H1 (cell line): Measurements from ENCODE around the gene TIMP3. TPM values are rescaled to one million over a fixed set of nuclear protein-coding genes. Genes with fewer than 3 reads are reported as not detected.

Experiments
- CTCF ChIA-PET: fragments of 300-600 bp; sonication (Branson Sonifier 250); formaldehyde crosslinking; loops from one replicate; lab custom pipeline; 2021; ENCODE audit not compliant: partially characterized antibody; lab: Charles Lee
- POLR2A ChIA-PET: fragments of 300-600 bp; sonication (Branson Sonifier 250); formaldehyde crosslinking; loops from one replicate; lab custom pipeline; 2021; ENCODE audit warnings: inconsistent platforms; ENCODE audit not compliant: partially characterized antibody; lab: Charles Lee
- DNase-seq, 2 experiments: peaks; one replicate each; pipeline versions ENCODE4 v3.0.0 to v3.0.0-alpha.2; 2010 to 2022; ENCODE audit warnings: low spot score in 2 of 2, low read depth in 1 of 2, mixed read lengths in 1 of 2
- FAIRE-seq: peaks from 2 replicates; lab custom pipeline; 2011; peaks lifted over from hg19 to GRCh38; lab: Jason Lieb, UNC
- H2AFZ ChIP-seq: 2 replicates; pipeline ENCODE4 v1.8.1; 2012; ENCODE audit warnings: low read length, inconsistent platforms
- H2AK5ac ChIP-seq: 2 replicates; pipeline ENCODE4 v1.6.1; 2013; ENCODE audit warnings: low read depth, low read length
- H2BK120ac ChIP-seq: replicated peaks from 2 replicates; pipeline ENCODE3; 2013; ENCODE audit warnings: low read depth, low read length, inconsistent platforms
- H2BK12ac ChIP-seq: 2 replicates; pipeline ENCODE4 v1.6.1; 2013; ENCODE audit warnings: low read depth, low read length
- H2BK15ac ChIP-seq: 2 replicates; pipeline ENCODE4 v1.6.1; 2013; ENCODE audit warnings: low read length
- H2BK20ac ChIP-seq: 2 replicates; pipeline ENCODE4 v1.6.1; 2013; ENCODE audit warnings: low read length
- H2BK5ac ChIP-seq: 2 replicates; pipeline ENCODE4 v1.6.1; 2013; ENCODE audit warnings: low read depth, low read length
- H3K14ac ChIP-seq: 2 replicates; pipeline ENCODE4 v1.6.1; 2013; ENCODE audit warnings: inconsistent platforms; ENCODE audit not compliant: insufficient read length
- H3K18ac ChIP-seq: 2 replicates; pipeline ENCODE4 v1.6.1; 2013; ENCODE audit warnings: low read length; ENCODE audit errors: extremely low read depth
- H3K23ac ChIP-seq: 2 replicates; pipeline ENCODE4 v1.6.1; 2013; ENCODE audit warnings: inconsistent platforms; ENCODE audit not compliant: insufficient read length
- H3K23me2 ChIP-seq: 2 replicates; pipeline ENCODE4 v1.6.1; 2013; ENCODE audit warnings: low read depth, low read length
- H3K27ac ChIP-seq: 2 replicates; pipeline ENCODE4 v1.6.1; 2011; ENCODE audit warnings: low read depth, low read length, inconsistent platforms
- H3K27me3 ChIP-seq, 4 experiments: replicated peaks in 1 of 4; 1 replicate in 1 of 4; 2 replicates in 3 of 4; pipeline versions ENCODE4 v1.6.1 to v1.8.1; 2011 to 2013; ENCODE audit warnings: low read length in 3 of 4, mild to moderate bottlenecking in 3 of 4, inconsistent platforms in 2 of 4, mixed read lengths in 2 of 4, moderate library complexity in 1 of 4; ENCODE audit not compliant: control insufficient read depth in 3 of 4, insufficient read depth in 3 of 4; ENCODE audit errors: extremely low read depth in 1 of 4
- H3K36me3 ChIP-seq, 4 experiments: 2 replicates each; pipeline versions ENCODE4 v1.6.1 to v1.8.1; 2011 to 2013; ENCODE audit warnings: mild to moderate bottlenecking in 4 of 4, low read length in 3 of 4, moderate library complexity in 2 of 4, control low read depth in 1 of 4, inconsistent platforms in 1 of 4; ENCODE audit not compliant: insufficient read depth in 4 of 4, control insufficient read depth in 2 of 4
- H3K4ac ChIP-seq: replicated peaks from 2 replicates; pipeline ENCODE3; 2013; ENCODE audit warnings: low read length, low read depth, mixed read lengths, inconsistent platforms; ENCODE audit not compliant: insufficient read length
- H3K4me1 ChIP-seq, 4 experiments: replicated peaks in 1 of 4; 1 replicate in 1 of 4; 2 replicates in 3 of 4; pipeline versions ENCODE4 v1.6.1 to v1.8.1; 2011 to 2013; ENCODE audit warnings: low read length in 3 of 4, inconsistent platforms in 2 of 4, mixed read lengths in 1 of 4; ENCODE audit not compliant: insufficient read depth in 4 of 4, control insufficient read depth in 3 of 4
- H3K4me2 ChIP-seq, 2 experiments: 2 replicates each; pipeline versions ENCODE4 v1.6.1 to v1.8.1; 2011 to 2013; ENCODE audit warnings: low read depth in 2 of 2, low read length in 2 of 2, control low read depth in 1 of 2, inconsistent platforms in 1 of 2, mild to moderate bottlenecking in 1 of 2; ENCODE audit not compliant: insufficient read depth in 1 of 2
- H3K4me3 ChIP-seq, 4 experiments: fragments of 200-600, 300-600 bp in 1 of 4; sonication (generic), shearing (Covaris generic), sonication (Bioruptor Twin) in 1 of 4; 2 replicates each; pipeline versions ENCODE4 v1.5.1 to v1.8.1; 2011 to 2016; ENCODE audit warnings: low read length in 4 of 4, low read depth in 3 of 4, control low read depth in 2 of 4, inconsistent platforms in 2 of 4, mild to moderate bottlenecking in 2 of 4, mixed read lengths in 1 of 4, moderate library complexity in 1 of 4; ENCODE audit not compliant: insufficient read depth in 2 of 4; ENCODE audit errors: extremely low read depth in 1 of 4
- H3K56ac ChIP-seq: replicated peaks from 2 replicates; pipeline ENCODE3; 2013; ENCODE audit warnings: low read depth, mild to moderate bottlenecking, mixed read lengths, low read length, inconsistent platforms; ENCODE audit not compliant: insufficient read length
- H3K79me1 ChIP-seq: 2 replicates; pipeline ENCODE4 v1.6.1; 2013; ENCODE audit warnings: low read depth, low read length, control low read depth
- H3K79me2 ChIP-seq, 2 experiments: 2 replicates each; pipeline versions ENCODE4 v1.6.1 to v1.8.1; 2012 to 2013; ENCODE audit warnings: low read length in 2 of 2, mild to moderate bottlenecking in 2 of 2, inconsistent platforms in 1 of 2; ENCODE audit not compliant: insufficient read depth in 2 of 2, control insufficient read depth in 1 of 2
- H3K9ac ChIP-seq, 4 experiments: replicated peaks in 1 of 4; 1 replicate in 1 of 4; 2 replicates in 3 of 4; pipeline versions ENCODE4 v1.6.1 to v1.8.1; 2011 to 2013; ENCODE audit warnings: low read depth in 3 of 4, low read length in 3 of 4, control low read depth in 2 of 4, mild to moderate bottlenecking in 2 of 4, moderate library complexity in 2 of 4, inconsistent platforms in 1 of 4; ENCODE audit errors: extremely low read depth in 1 of 4
- H3K9me3 ChIP-seq, 2 experiments: 2 replicates each; pipeline versions ENCODE4 v1.6.1 to v1.8.1; 2012 to 2013; ENCODE audit warnings: mild to moderate bottlenecking in 2 of 2, moderate library complexity in 2 of 2, control low read depth in 1 of 2, inconsistent platforms in 1 of 2, low read depth in 1 of 2, low read length in 1 of 2, mixed read lengths in 1 of 2; ENCODE audit not compliant: insufficient read depth in 2 of 2
- H4K20me1 ChIP-seq, 2 experiments: replicated peaks in 1 of 2; 2 replicates each; pipeline versions ENCODE3 to v1.8.1; 2011 to 2013; ENCODE audit warnings: inconsistent platforms in 2 of 2, low read length in 2 of 2, mild to moderate bottlenecking in 1 of 2; ENCODE audit not compliant: insufficient read depth in 2 of 2, control insufficient read depth in 1 of 2
- H4K5ac ChIP-seq: 2 replicates; pipeline ENCODE4 v1.6.1; 2013; ENCODE audit warnings: low read length, low read depth, mixed read lengths, inconsistent platforms; ENCODE audit not compliant: insufficient read length
- H4K8ac ChIP-seq: 2 replicates; pipeline ENCODE4 v1.8.0; 2013; ENCODE audit warnings: mild to moderate bottlenecking, moderate library complexity, low read length, inconsistent platforms; ENCODE audit not compliant: insufficient read depth; ENCODE audit errors: extremely low read depth
- H4K91ac ChIP-seq: replicated peaks from 2 replicates; pipeline ENCODE3; 2013; ENCODE audit warnings: low read length, mixed read lengths, inconsistent platforms; ENCODE audit not compliant: insufficient read length
- CBX5 ChIP-seq: fragments of 300-800, 300-1000 bp; sonication (generic); IDR thresholded peaks from 2 replicates; pipeline ENCODE4 v1.7.1; 2016; ENCODE audit warnings: antibody characterized with exemption, low read length, low read depth
- GABPA ChIP-seq: IDR thresholded peaks from 2 replicates; pipeline ENCODE4 v1.6.1; 2011; ENCODE audit warnings: mild to moderate bottlenecking, low read length, moderate library complexity, borderline replicate concordance; ENCODE audit not compliant: insufficient read depth
- NANOG ChIP-seq: IDR thresholded peaks from 2 replicates; pipeline ENCODE4 v1.6.1; 2011; ENCODE audit warnings: low read length, low read depth, mild to moderate bottlenecking, inconsistent platforms; ENCODE audit not compliant: insufficient read depth, poor library complexity, severe bottlenecking
- RNF2 ChIP-seq: fragments of 200-900, 300-1000 bp; sonication (generic); IDR thresholded peaks from 2 replicates; pipeline ENCODE4 v1.7.1; 2016; ENCODE audit warnings: borderline replicate concordance, low read depth, mild to moderate bottlenecking, antibody characterized with exemption, low read length; ENCODE audit not compliant: poor library complexity, severe bottlenecking; ENCODE audit errors: missing control alignments
- WGBS, 2 experiments: shearing (Covaris generic) in 1 of 2; methylation state at CpG; one replicate each; pipeline versions ENCODE4 v1.1.6 to v1.1.7; 2013 to 2015; ENCODE audit warnings: low lambda C conversion rate in 2 of 2, mixed read lengths in 2 of 2, inconsistent platforms in 1 of 2, low coverage in 1 of 2, missing lambda C conversion rate in 1 of 2; ENCODE audit not compliant: insufficient replicate concordance in 2 of 2, insufficient coverage in 1 of 2, insufficient read length in 1 of 2; ENCODE audit errors: extremely low coverage in 1 of 2, missing lambda C conversion rate in 1 of 2; 5-methylcytosine and 5-hydroxymethylcytosine counted together
- polyA plus RNA-seq, 7 experiments: library from polyadenylated mRNA; depleted of rRNA in 3 of 7; stranded (reverse) in 5 of 7; unstranded in 2 of 7; fragments of >200 nt in 5 of 7; fragments of 200-250 nt in 2 of 7; gene quantifications; 1 replicate in 5 of 7; 2 replicates in 1 of 7; 4 replicates in 1 of 7; pipeline versions ENCODE4 v1.2.1 to v1.2.3, GENCODE V29; 2011 to 2013; ENCODE audit warnings: missing spikeins in 2 of 7, mixed read lengths in 2 of 7
- total RNA-seq: library from RNA; stranded (reverse); fragmentation: NEBNext Ultra II Directional; extraction: Animal tissue kit (Norgen Biotek cat#: 25700); gene quantifications from 2 replicates; pipeline ENCODE4 v1.2.1, GENCODE V29; 2021
- TF ChIP-seq, protein P1 (sequence below), 3 experiments: IDR thresholded peaks; 1 replicate in 2 of 3; 2 replicates in 1 of 3; pipeline versions ENCODE4 v1.5.1 to v1.6.1; 2011; ENCODE audit warnings: low read length in 3 of 3, mild to moderate bottlenecking in 3 of 3, inconsistent platforms in 2 of 3, low read depth in 1 of 3, moderate library complexity in 1 of 3; ENCODE audit not compliant: insufficient read depth in 1 of 3; ENCODE audit errors: control extremely low read depth in 1 of 3

Gene TIMP3
- total and polyA plus RNA-seq, 2 of the 8 experiments (the other 6 are each of a cell fraction or from before 2014, with no cell fraction given) = 1.3 to 4.7 TPM

DNA sequence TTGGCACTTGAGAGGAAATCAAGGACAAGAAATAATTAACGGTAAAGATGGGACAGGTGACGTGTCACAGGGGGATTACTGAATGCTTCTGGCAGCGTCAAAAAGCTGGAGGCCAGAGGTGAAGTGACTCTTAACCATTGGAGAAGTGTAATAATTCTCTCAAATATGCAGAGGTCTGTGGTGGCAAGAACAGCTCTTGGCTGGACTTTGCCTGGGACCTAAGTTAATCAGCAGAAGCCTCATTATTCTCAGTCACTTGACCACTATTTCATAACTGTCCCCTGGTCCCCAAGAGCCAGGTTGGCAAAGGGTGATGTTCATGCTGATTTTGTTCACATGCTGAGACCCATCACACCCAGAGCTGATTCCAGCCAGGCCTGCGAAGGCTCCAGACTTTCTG is 72.9 kb downstream of the TIMP3 start:
- Histone ChIP-seq H2BK120ac (no peak overlapping the region), H3K9me3 (no peaks in the 10 kb centered on the region), H3K9ac (no peak overlapping the region), H2BK15ac (no peak overlapping the region), H3K14ac (no peak overlapping the region), H3K4me3 (no peak overlapping the region), H4K5ac (no peak overlapping the region), H3K4me2 (no peak overlapping the region), H3K36me3 (no peaks in the 10 kb centered on the region; a peak in 1 of 8 replicates), H3K4ac (no peak overlapping the region), H3K79me2 (no peaks in the 10 kb centered on the region), H3K18ac (no peak overlapping the region), H4K8ac (no peak overlapping the region), H3K23me2 (no peaks in the 10 kb centered on the region), H3K4me1 (no peaks in the 10 kb centered on the region), H3K27me3 (no peaks in the 10 kb centered on the region), H4K20me1 (peaks cover 0 to 2% of the 10 kb centered on the region in 2 experiments), H3K79me1 (no peaks in the 10 kb centered on the region), H3K27ac (no peak overlapping the region), H2AK5ac (no peak overlapping the region), H2AFZ (no peak overlapping the region), H4K91ac (no peak overlapping the region), H2BK5ac (no peak overlapping the region), H2BK12ac (no peak overlapping the region), H2BK20ac (no peak overlapping the region), H3K23ac (no peak overlapping the region), H3K56ac (no peak overlapping the region)
- FAIRE-seq = no peak
- no peak for DNase-seq
- WGBS, 2 experiments = 85% methylated on average over 4 of the region's 4 CpGs; no CpG with 5 or more reads in 1 of the 2 experiments
- ChIA-PET POLR2A (no interaction called here), CTCF (interaction anchor here (0.8 to 2.0 kb wide), 5 partner anchors 9 to 77 kb away, joined by 3 to 5 read pairs (median 4); no protein-coding TSS in a partner anchor)
- TF ChIP-seq GABPA = no peak
- no peak for TF ChIP-seq NANOG
- no peak for TF ChIP-seq RNF2
- TF ChIP-seq CBX5 = no peak
- TF ChIP-seq, protein P1, sequence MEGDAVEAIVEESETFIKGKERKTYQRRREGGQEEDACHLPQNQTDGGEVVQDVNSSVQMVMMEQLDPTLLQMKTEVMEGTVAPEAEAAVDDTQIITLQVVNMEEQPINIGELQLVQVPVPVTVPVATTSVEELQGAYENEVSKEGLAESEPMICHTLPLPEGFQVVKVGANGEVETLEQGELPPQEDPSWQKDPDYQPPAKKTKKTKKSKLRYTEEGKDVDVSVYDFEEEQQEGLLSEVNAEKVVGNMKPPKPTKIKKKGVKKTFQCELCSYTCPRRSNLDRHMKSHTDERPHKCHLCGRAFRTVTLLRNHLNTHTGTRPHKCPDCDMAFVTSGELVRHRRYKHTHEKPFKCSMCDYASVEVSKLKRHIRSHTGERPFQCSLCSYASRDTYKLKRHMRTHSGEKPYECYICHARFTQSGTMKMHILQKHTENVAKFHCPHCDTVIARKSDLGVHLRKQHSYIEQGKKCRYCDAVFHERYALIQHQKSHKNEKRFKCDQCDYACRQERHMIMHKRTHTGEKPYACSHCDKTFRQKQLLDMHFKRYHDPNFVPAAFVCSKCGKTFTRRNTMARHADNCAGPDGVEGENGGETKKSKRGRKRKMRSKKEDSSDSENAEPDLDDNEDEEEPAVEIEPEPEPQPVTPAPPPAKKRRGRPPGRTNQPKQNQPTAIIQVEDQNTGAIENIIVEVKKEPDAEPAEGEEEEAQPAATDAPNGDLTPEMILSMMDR (IDR thresholded peaks at IDR 0.05; ENCODE audit: control extremely low read depth in 1 of 3, insufficient read depth in 1 of 3, low read depth in 1 of 3, low read length in 3 of 3) = no peak
